ENCODE data around the gene GRIA4.

Gene GRIA4

GRCh38 chr11:105915021-105915420, 305.1 kb downstream of the GRIA4 start:
- no peak for DNase-seq (ENCODE audit: low read depth in 2 of 2, low spot score in 1 of 2)

GRCh38 chr11:105918039-105918438, 308.2 kb downstream of the GRIA4 start:
- DNase-seq (ENCODE audit: low read depth in 2 of 2, low spot score in 1 of 2): no peak

- DNase-seq (ENCODE audit: low read depth in 2 of 2, low spot score in 1 of 2): no peak
Measured at GRCh38 chr11:105918600-105918999, 308.7 kb downstream of the GRIA4 start.

- DNase-seq (ENCODE audit: low read depth in 2 of 2, low spot score in 1 of 2): no peak
Measured at GRCh38 chr11:105923252-105923651, 313.4 kb downstream of the GRIA4 start.

GRCh38 chr11:105923807-105924206, 313.9 kb downstream of the GRIA4 start:
- DNase-seq (ENCODE audit: low read depth in 2 of 2, low spot score in 1 of 2): no peak

- DNase-seq (ENCODE audit: low read depth in 2 of 2, low spot score in 1 of 2): no peak
Measured at GRCh38 chr11:105929084-105929955, 319.4 kb downstream of the GRIA4 start.

GRCh38 chr11:105933695-105934094, 323.8 kb downstream of the GRIA4 start:
- DNase-seq (ENCODE audit: low read depth in 2 of 2, low spot score in 1 of 2): no peak

- no peak for DNase-seq (ENCODE audit: low read depth in 2 of 2, low spot score in 1 of 2)
Measured at GRCh38 chr11:105935791-105936190, 325.9 kb downstream of the GRIA4 start.

GRCh38 chr11:105937331-105937730, 327.5 kb downstream of the GRIA4 start:
- DNase-seq (ENCODE audit: low read depth in 2 of 2, low spot score in 1 of 2): no peak

- DNase-seq (ENCODE audit: low read depth in 2 of 2, low spot score in 1 of 2): no peak
Measured at GRCh38 chr11:105937738-105938137, 327.9 kb downstream of the GRIA4 start.

GRCh38 chr11:105942921-105943320, 333.0 kb downstream of the GRIA4 start:
- DNase-seq (ENCODE audit: low read depth in 2 of 2, low spot score in 1 of 2): no peak

- no peak for DNase-seq (ENCODE audit: low read depth in 2 of 2, low spot score in 1 of 2)
Measured at GRCh38 chr11:105948918-105949590, 339.2 kb downstream of the GRIA4 start.

- DNase-seq (ENCODE audit: low read depth in 2 of 2, low spot score in 1 of 2): no peak
Measured at GRCh38 chr11:105953886-105954285, 344.0 kb downstream of the GRIA4 start.

- DNase-seq (ENCODE audit: low read depth in 2 of 2, low spot score in 1 of 2): no peak
Measured at GRCh38 chr11:105960252-105961245, 350.7 kb downstream of the GRIA4 start.

- DNase-seq (ENCODE audit: low read depth in 2 of 2, low spot score in 1 of 2): no peak
Measured at GRCh38 chr11:105968021-105968697, 358.3 kb downstream of the GRIA4 start.

GRCh38 chr11:105969756-105970155, 359.9 kb downstream of the GRIA4 start:
- no peak for DNase-seq (ENCODE audit: low read depth in 2 of 2, low spot score in 1 of 2)

- no peak for DNase-seq (ENCODE audit: low read depth in 2 of 2, low spot score in 1 of 2)
Measured at GRCh38 chr11:105975128-105975527, 365.3 kb downstream of the GRIA4 start.

- DNase-seq (ENCODE audit: low read depth in 2 of 2, low spot score in 1 of 2): no peak
Measured at GRCh38 chr11:105979997-105980703, 370.3 kb downstream of the GRIA4 start.

- DNase-seq (ENCODE audit: low read depth in 2 of 2, low spot score in 1 of 2): no peak
Measured at GRCh38 chr11:105986554-105986953, 376.7 kb downstream of the GRIA4 start.

- no peak for DNase-seq (ENCODE audit: low read depth in 2 of 2, low spot score in 1 of 2)
Measured at GRCh38 chr11:105988197-105988596, 378.3 kb downstream of the GRIA4 start.
